Measurements from ENCODE around the gene TLE1. TPM values are rescaled to one million over a fixed set of nuclear protein-coding genes. Genes with fewer than 3 reads are reported as not detected.

TLE1 gene
- total RNA-seq, 4 donors from 2014 or later, result 52.3 to 125 (median 76.8) TPM

DNA sequence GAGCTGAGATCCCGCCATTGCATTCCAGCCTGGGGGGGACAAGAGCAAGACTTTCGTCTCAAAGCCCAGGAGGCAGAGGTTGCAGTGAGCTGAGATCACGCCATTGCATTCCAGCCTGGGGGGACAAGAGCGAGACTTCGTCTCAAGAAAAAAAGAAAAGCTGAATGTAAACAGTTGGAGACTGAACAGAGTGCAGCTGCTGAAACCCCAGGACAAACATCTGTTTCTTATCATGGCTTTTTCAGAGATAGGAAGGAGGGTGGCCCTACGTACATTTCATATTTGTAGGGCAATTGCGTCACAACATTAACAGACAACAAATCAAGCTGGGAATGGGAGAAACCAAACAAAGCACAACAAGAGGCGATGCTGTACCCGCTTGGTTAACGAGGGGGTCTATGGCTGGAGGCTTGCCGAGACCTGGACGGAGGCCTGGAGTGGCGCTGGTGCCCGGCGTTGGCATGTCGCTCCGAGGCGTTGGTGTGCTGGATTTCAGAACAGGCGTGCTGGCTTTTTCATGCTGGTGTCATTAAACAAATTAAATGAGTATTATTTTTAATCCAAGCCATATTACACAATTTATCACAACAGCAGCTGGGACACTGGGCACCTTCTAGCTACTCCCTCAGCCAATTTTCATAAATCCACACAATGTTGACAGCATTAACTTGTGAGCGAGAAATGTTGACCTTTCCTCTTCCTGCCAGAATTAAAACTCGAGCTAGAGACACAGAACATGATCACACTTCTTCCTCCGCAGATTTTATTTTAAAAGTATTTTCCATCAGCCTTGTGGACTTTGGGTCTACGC lies 76.1 kb downstream of the TLE1 start:
- H3K27ac ChIP-seq (replicated peaks in 1 of 4), result peak overlapping the region; percentile 80 to 88 (median 82)
- no peak for DNase-seq (ENCODE audit: extremely low spot score)
- intact Hi-C loops (cut with DNase I), result loop anchor here (10.0 kb wide), 1 partner anchor 232 kb away; no protein-coding TSS in a partner anchor
- H3K36me3 ChIP-seq, result peaks cover 14 to 82% (median 55%) of the 10 kb centered on the region in 4 donors
- H3K4me3 ChIP-seq, result peak overlapping the region in 3 of 4 donors; percentile 20 to 37 (median 23)
- WGBS, result 21% methylated on average over 23 of the region's 23 CpGs
- no peaks in the 10 kb centered on the region for H3K27me3 ChIP-seq
- no peaks in the 10 kb centered on the region for H3K9me3 ChIP-seq
- TF ChIP-seq POLR2A (IDR thresholded peaks at IDR 0.05; ENCODE audit: low read depth) (no peak), POLR2AphosphoS5 (IDR thresholded peaks at IDR 0.05) (peak; percentile 45 to 77), EP300 (IDR thresholded peaks at IDR 0.05) (no peak)
- TF ChIP-seq, protein P1, sequence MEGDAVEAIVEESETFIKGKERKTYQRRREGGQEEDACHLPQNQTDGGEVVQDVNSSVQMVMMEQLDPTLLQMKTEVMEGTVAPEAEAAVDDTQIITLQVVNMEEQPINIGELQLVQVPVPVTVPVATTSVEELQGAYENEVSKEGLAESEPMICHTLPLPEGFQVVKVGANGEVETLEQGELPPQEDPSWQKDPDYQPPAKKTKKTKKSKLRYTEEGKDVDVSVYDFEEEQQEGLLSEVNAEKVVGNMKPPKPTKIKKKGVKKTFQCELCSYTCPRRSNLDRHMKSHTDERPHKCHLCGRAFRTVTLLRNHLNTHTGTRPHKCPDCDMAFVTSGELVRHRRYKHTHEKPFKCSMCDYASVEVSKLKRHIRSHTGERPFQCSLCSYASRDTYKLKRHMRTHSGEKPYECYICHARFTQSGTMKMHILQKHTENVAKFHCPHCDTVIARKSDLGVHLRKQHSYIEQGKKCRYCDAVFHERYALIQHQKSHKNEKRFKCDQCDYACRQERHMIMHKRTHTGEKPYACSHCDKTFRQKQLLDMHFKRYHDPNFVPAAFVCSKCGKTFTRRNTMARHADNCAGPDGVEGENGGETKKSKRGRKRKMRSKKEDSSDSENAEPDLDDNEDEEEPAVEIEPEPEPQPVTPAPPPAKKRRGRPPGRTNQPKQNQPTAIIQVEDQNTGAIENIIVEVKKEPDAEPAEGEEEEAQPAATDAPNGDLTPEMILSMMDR (IDR thresholded peaks at IDR 0.05), result no peak
- H3K4me1 ChIP-seq, result peaks cover 24 to 59% (median 51%) of the 10 kb centered on the region in 4 donors

DNA sequence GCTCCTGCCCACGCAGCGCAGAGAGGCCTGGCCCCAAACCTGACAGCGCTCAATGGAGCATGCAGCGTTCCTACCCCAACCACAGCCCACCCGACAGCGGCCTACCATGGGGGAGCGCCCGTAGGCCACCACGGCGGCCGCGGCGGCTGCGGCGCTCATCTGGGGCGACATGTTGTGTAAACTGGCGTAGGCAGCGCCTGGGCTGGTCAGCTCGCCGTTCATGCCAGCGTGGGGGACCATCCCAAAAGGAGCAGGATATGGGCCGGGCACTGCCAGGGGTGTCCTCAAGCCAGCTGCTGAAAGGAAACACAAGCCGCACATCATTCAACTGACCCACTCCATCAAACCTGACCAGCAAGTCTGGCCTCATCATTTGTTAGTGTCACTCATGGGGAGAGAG lies 77.7 kb downstream of the TLE1 start:
- 96% methylated on average over 23 of the region's 23 CpGs for WGBS
- intact Hi-C loops (cut with DNase I), result loop anchor here (10.0 kb wide), 1 partner anchor 233 kb away; no protein-coding TSS in a partner anchor
- H3K4me1 ChIP-seq, result peaks cover 24 to 69% (median 52%) of the 10 kb centered on the region in 4 donors

DNA sequence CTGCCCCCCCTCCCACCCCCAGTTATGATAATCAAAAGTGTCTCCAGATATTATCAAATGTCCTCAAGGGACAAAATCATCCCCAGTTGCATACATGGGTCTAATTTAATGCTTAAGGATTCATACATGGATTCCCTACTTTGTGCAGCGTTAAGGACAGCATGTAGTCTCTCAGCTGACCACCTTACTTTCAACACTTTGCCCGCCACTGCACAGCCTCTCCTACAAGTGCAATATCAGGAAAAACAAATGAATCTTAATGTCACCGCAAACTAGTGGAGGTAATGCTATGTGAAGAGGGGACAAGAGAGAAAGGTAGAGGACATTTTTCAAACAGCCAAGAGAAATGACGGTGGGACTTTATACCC lies 78.6 kb downstream of the TLE1 start:
- Histone ChIP-seq H3K27me3 (no peaks in the 10 kb centered on the region), H3K4me3 (no peak overlapping the region), H3K4me1 (peaks cover 24 to 69% (median 52%) of the 10 kb centered on the region in 4 donors), H3K27ac (replicated peaks in 1 of 4) (peak overlapping the region; percentile 58 to 80 (median 68)), H3K36me3 (peaks cover 7 to 77% (median 64%) of the 10 kb centered on the region in 4 donors), H3K9me3 (no peaks in the 10 kb centered on the region)
- no peak for DNase-seq (ENCODE audit: extremely low spot score)
- TF ChIP-seq EP300 (IDR thresholded peaks at IDR 0.05), result no peak
- intact Hi-C loops (cut with DNase I), result loop anchor here (10.0 kb wide), 1 partner anchor 234 kb away; no protein-coding TSS in a partner anchor
- 94% methylated on average over 4 of the region's 4 CpGs for WGBS

More for the DNA sequence above, 77.7 kb downstream of the TLE1 start:
- Histone ChIP-seq H3K4me3 (no peak overlapping the region), H3K9me3 (no peaks in the 10 kb centered on the region), H3K36me3 (peaks cover 14 to 80% (median 64%) of the 10 kb centered on the region in 4 donors), H3K27me3 (no peaks in the 10 kb centered on the region), H3K27ac (replicated peaks in 1 of 4) (peak overlapping the region; percentile 45 to 80 (median 76))
- no peak for DNase-seq (ENCODE audit: extremely low spot score)
- TF ChIP-seq POLR2A (IDR thresholded peaks at IDR 0.05; ENCODE audit: low read depth) (no peak), POLR2AphosphoS5 (IDR thresholded peaks at IDR 0.05) (no peak), EP300 (IDR thresholded peaks at IDR 0.05) (no peak)
- TF ChIP-seq, protein P1 (IDR thresholded peaks at IDR 0.05), result no peak

DNA sequence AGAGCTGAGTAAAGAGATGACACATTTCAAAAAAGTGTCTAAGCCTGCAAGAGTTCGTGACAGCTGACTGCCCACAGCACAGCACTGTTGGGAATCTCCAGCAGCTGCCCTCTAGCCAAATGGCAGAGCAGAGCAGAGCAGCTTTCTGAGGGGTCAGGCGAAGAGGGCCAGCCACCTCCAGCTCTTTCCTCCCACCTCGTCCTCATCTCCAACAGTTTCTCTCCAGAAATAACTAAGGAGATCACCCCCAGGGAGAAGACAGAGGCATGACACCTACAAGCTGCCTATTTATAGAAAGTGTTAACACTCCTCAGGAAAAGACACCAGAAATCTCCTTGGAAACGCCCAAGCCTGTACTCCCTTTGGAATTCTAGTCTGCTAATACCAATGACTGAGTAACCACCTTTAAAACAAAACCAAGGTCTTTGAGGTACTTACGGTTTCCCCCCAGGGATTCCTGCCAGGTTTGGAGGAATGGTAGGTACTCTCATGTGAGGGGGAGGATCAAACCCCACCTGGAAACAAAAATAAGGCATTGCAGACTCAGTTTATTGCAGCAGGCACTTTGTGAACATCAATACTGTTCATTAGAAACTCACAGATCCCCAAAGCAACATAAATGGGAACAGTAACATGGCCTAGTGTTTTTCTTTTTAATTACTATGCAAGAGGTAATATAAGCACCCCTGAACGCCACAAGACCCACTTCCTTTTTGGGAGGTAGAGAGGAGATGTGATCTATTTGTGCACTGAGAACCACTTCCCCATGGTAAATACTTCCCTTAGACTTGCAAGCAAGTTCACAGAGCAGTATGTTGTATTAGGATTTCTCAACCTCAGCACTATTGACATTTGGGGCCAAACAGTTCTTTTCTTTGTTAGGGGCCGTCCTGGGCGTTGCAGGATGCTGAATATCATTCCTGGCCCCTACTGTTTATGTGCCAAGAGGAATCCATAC lies 79.3 kb downstream of the TLE1 start:
- peaks cover 6 to 71% (median 60%) of the 10 kb centered on the region in 4 donors for H3K36me3 ChIP-seq
- H3K4me3 ChIP-seq, result no peak overlapping the region
- intact Hi-C loops (cut with DNase I), result loop anchor here (10.0 kb wide), 1 partner anchor 235 kb away; no protein-coding TSS in a partner anchor
- peak overlapping the region; percentile 58 to 80 (median 68) for H3K27ac ChIP-seq (replicated peaks in 1 of 4)
- H3K4me1 ChIP-seq, result peaks cover 24 to 69% (median 54%) of the 10 kb centered on the region in 4 donors
- H3K9me3 ChIP-seq, result no peaks in the 10 kb centered on the region
- no peaks in the 10 kb centered on the region for H3K27me3 ChIP-seq
- DNase-seq (ENCODE audit: extremely low spot score), result no peak
- TF ChIP-seq, protein P1 (IDR thresholded peaks at IDR 0.05), result peak in 1 of 3 experiments; percentile 13
- no peak for TF ChIP-seq POLR2A (IDR thresholded peaks at IDR 0.05; ENCODE audit: low read depth)
- WGBS, result 49% methylated on average over 6 of the region's 8 CpGs
